Measurements from ENCODE around the gene DIMT1. TPM values are rescaled to one million over a fixed set of nuclear protein-coding genes. Genes with fewer than 3 reads are reported as not detected.

The DIMT1 gene
- total RNA-seq, 6 experiments from 2014 or later = 31.0 to 45.9 (median 33.1) TPM

DNA sequence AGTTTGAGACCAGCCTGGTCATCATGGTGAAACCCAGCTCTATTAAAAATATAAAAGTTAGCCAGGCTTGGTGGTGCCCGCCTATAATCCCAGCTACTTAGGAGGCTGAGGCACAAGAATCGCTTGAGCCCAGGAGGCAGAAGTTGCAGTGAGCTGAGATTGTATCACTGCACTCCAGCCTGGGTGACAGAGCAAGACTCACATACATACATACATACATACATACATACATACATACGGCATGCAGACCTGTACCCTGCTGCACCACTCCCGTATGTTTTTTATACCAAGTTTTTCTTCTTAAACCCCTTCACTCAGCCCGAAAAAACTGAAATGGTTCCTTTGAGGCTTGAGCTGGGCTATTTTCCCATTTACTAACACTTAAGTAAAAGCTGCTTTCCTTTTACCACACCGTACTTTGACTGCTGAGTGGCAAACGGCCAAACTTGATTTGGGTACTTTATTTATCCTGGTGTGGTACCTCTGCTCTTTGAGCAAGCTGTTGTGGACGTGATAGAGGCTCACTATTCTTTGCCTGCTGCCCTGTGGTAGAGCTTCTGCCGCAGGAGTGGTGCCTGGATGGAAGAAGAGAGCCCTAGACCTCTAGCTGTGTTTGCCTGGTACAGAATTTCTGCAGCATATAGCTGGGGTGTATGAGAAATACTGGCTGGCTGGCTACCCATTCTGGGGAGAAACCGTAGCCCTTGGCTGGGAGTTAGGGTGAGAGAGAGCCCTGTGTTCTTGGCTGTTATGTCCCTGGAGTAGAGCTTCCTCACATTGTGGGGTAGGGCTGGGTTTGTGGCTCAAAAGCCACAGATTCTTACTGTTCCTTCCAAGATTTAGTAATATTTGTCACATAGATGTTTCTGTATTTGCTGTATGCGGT, 28.3 kb upstream of the DIMT1 start:
- Mint-ChIP-seq H3K27me3 (ENCODE audit: insufficient read depth) (no peaks in the 10 kb centered on the region), H3K27ac (peak overlapping the region; percentile 17; the same call in 1 of the 2 replicates), H3K36me3 (ENCODE audit: low read depth) (no peaks in the 10 kb centered on the region), H3K4me1 (ENCODE audit: low read depth) (peaks cover 12% of the 10 kb centered on the region), H3K4me3 (peak overlapping the region; percentile 23; the same call in 1 of the 2 replicates), H3K9me3 (no peaks in the 10 kb centered on the region)
- DNase-seq = no peak
- TF ChIP-seq, protein P1, sequence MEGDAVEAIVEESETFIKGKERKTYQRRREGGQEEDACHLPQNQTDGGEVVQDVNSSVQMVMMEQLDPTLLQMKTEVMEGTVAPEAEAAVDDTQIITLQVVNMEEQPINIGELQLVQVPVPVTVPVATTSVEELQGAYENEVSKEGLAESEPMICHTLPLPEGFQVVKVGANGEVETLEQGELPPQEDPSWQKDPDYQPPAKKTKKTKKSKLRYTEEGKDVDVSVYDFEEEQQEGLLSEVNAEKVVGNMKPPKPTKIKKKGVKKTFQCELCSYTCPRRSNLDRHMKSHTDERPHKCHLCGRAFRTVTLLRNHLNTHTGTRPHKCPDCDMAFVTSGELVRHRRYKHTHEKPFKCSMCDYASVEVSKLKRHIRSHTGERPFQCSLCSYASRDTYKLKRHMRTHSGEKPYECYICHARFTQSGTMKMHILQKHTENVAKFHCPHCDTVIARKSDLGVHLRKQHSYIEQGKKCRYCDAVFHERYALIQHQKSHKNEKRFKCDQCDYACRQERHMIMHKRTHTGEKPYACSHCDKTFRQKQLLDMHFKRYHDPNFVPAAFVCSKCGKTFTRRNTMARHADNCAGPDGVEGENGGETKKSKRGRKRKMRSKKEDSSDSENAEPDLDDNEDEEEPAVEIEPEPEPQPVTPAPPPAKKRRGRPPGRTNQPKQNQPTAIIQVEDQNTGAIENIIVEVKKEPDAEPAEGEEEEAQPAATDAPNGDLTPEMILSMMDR (IDR thresholded peaks at IDR 0.05) = no peak

DNA sequence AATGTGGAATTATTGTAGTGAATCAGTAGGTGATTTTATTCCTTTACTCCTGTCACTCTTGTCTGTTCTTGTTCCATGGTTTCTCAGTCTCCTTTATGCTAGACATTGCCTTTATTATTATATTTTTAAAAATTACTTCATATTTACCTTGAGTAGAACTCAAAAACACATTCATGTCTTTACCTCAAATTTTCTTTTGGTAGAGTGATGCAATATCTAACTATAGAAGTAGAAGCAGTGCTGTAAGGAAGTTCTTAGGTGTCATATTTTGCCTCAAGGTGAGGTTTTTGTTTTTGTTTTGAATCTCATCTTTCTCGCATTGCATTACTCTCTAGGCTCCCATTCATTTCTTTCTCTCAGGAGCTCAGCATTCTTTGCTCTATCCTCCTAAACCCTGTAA, 21.1 kb upstream of the DIMT1 start:
- Mint-ChIP-seq H3K9me3 (no peaks in the 10 kb centered on the region), H3K27me3 (ENCODE audit: insufficient read depth) (no peaks in the 10 kb centered on the region; the same call in 1 of the 2 replicates)

DNA sequence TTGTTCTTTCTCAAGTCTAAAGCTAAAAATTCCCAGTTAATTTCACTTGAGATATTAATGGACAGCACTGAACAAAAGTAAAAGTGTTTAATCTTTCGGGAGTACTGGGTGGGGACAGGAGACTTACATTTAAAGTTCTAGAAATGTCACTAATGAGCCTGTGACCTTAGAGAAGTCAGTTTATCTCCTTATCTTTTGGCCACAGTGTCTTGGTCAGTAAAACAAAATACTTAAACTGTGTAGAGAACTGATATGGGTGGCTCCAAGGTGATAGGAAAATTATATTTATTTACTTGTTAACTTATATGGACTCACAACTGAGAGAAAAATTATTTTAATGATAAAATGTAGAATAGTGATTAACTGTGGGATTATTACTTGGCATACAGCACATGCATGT, 17.7 kb upstream of the DIMT1 start:
- TF ChIP-seq, protein P1 (IDR thresholded peaks at IDR 0.05) = no peak
- DNase-seq = no peak
- no peaks in the 10 kb centered on the region for H3K4me1 Mint-ChIP-seq (ENCODE audit: low read depth)
- no peaks in the 10 kb centered on the region; the same call in 1 of the 2 replicates for H3K27me3 Mint-ChIP-seq (ENCODE audit: insufficient read depth)
- no peak overlapping the region for H3K27ac Mint-ChIP-seq
- no peak overlapping the region for H3K4me3 Mint-ChIP-seq
- no peaks in the 10 kb centered on the region for H3K36me3 Mint-ChIP-seq (ENCODE audit: low read depth)
- no peaks in the 10 kb centered on the region for H3K9me3 Mint-ChIP-seq

More for the DNA sequence above, 21.1 kb upstream of the DIMT1 start:
- DNase-seq = no peak
- H3K4me3 Mint-ChIP-seq = no peak overlapping the region
- H3K27ac Mint-ChIP-seq = no peak overlapping the region
- no peaks in the 10 kb centered on the region for H3K4me1 Mint-ChIP-seq (ENCODE audit: low read depth)
- TF ChIP-seq, protein P1 (IDR thresholded peaks at IDR 0.05) = no peak
- no peaks in the 10 kb centered on the region for H3K36me3 Mint-ChIP-seq (ENCODE audit: low read depth)

DNA sequence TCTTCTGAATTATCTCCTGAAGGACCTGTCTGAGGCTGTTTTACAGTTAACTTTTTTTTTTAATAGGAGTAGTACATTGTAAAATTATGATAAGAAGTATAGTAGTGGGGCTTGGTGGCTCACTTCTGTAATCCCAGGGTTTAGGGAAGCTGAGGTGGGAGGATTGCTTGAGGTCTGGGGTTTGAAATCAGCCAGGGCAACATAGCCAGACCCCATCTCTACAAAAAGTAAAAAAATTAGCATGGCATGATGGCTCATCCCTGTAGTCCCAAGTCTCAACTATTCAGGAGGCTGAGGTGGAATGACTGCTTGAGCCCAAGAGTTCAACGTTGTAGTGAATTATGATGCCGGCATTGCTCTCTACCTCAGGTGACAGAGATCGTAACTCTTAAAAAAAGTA, 15.9 kb upstream of the DIMT1 start:
- Mint-ChIP-seq H3K27ac (no peak overlapping the region), H3K27me3 (ENCODE audit: insufficient read depth) (no peaks in the 10 kb centered on the region), H3K4me3 (no peak overlapping the region), H3K36me3 (ENCODE audit: low read depth) (no peaks in the 10 kb centered on the region), H3K4me1 (ENCODE audit: low read depth) (no peaks in the 10 kb centered on the region; the same call in 1 of the 2 replicates), H3K9me3 (no peaks in the 10 kb centered on the region)
- TF ChIP-seq, protein P1 (IDR thresholded peaks at IDR 0.05) = no peak
- no peak for DNase-seq

DNA sequence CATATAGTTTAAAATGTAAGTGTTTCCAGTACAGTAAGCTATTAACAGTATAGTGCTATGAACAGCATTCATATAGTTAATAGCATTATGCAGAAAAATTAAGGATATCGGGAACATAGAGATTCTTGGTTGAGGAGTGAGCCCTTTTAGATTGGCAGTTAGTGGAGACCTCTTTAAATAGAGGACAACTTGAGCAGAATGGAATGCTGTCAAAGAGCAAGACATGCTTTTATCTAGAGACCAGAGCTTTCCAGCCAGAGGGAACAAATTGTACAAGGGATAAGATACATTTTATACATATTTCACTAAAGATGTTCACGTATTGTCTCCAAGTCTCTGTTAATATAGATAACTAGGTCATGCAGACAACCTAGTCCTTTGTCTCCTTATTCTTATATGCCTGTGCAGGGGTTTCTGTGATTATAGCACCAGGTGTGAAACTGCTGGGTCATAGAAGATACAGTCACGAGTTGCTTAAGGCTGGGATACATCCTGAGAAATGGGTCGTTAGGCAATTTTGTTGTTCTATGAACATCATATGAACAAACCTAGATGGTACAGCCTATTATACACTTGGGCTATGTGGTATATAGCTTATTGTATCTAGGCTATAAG, 14.9 kb upstream of the DIMT1 start:
- Mint-ChIP-seq H3K4me1 (ENCODE audit: low read depth) (peaks cover 10% of the 10 kb centered on the region), H3K9me3 (no peaks in the 10 kb centered on the region), H3K4me3 (no peak overlapping the region), H3K36me3 (ENCODE audit: low read depth) (no peaks in the 10 kb centered on the region), H3K27ac (no peak overlapping the region), H3K27me3 (ENCODE audit: insufficient read depth) (no peaks in the 10 kb centered on the region)
- DNase-seq = no peak
- TF ChIP-seq, protein P1 (IDR thresholded peaks at IDR 0.05) = no peak
